Measurements from ENCODE around the gene SGSH. TPM values are rescaled to one million over a fixed set of nuclear protein-coding genes. Genes with fewer than 3 reads are reported as not detected.

Gene SGSH
- total RNA-seq, 1 donor from 2014 or later = 26.4 TPM

- DNase-seq (ENCODE audit: low read depth) = no peak
- Histone ChIP-seq H3K4me3 (ENCODE audit: low read depth, low read length) (no peak overlapping the region), H3K36me3 (ENCODE audit: control insufficient read depth, insufficient read depth, low read length) (no peaks in the 10 kb centered on the region), H3K27me3 (ENCODE audit: control insufficient read depth, insufficient read depth, low read length) (peaks cover 13% of the 10 kb centered on the region)
- no peak for TF ChIP-seq CTCF (IDR thresholded peaks at IDR 0.05; ENCODE audit: insufficient read depth, low read length, poor library complexity, severe bottlenecking)
Observed at GRCh38 chr17:80182118-80182844, 37.9 kb downstream of the SGSH start.

GRCh38 chr17:80181431-80181830, 38.7 kb downstream of the SGSH start:
- Histone ChIP-seq H3K36me3 (ENCODE audit: control insufficient read depth, insufficient read depth, low read length) (no peaks in the 10 kb centered on the region), H3K27me3 (ENCODE audit: control insufficient read depth, insufficient read depth, low read length) (peaks cover 16% of the 10 kb centered on the region), H3K4me3 (ENCODE audit: low read depth, low read length) (no peak overlapping the region)
- no peak for TF ChIP-seq CTCF (IDR thresholded peaks at IDR 0.05; ENCODE audit: insufficient read depth, low read length, poor library complexity, severe bottlenecking)
- DNase-seq (ENCODE audit: low read depth) = no peak

GRCh38 chr17:80180192-80180591, 39.9 kb downstream of the SGSH start:
- TF ChIP-seq CTCF (IDR thresholded peaks at IDR 0.05; ENCODE audit: insufficient read depth, low read length, poor library complexity, severe bottlenecking) = no peak
- no peak for DNase-seq (ENCODE audit: low read depth)
- Histone ChIP-seq H3K36me3 (ENCODE audit: control insufficient read depth, insufficient read depth, low read length) (no peaks in the 10 kb centered on the region), H3K4me3 (ENCODE audit: low read depth, low read length) (no peak overlapping the region), H3K27me3 (ENCODE audit: control insufficient read depth, insufficient read depth, low read length) (peaks cover 18% of the 10 kb centered on the region)

- no peaks in the 10 kb centered on the region for H3K36me3 ChIP-seq (ENCODE audit: control insufficient read depth, insufficient read depth, low read length)
- no peak for TF ChIP-seq CTCF (IDR thresholded peaks at IDR 0.05; ENCODE audit: insufficient read depth, low read length, poor library complexity, severe bottlenecking)
- peaks cover 10% of the 10 kb centered on the region for H3K27me3 ChIP-seq (ENCODE audit: control insufficient read depth, insufficient read depth, low read length)
- H3K4me3 ChIP-seq (ENCODE audit: low read depth, low read length) = no peak overlapping the region
- DNase-seq (ENCODE audit: low read depth) = no peak
Observed at GRCh38 chr17:80177986-80178595, 42.0 kb downstream of the SGSH start.

GRCh38 chr17:80176757-80177156, 43.4 kb downstream of the SGSH start:
- Histone ChIP-seq H3K27me3 (ENCODE audit: control insufficient read depth, insufficient read depth, low read length) (peaks cover 8% of the 10 kb centered on the region), H3K4me3 (ENCODE audit: low read depth, low read length) (no peak overlapping the region), H3K36me3 (ENCODE audit: control insufficient read depth, insufficient read depth, low read length) (no peaks in the 10 kb centered on the region)
- TF ChIP-seq CTCF (IDR thresholded peaks at IDR 0.05; ENCODE audit: insufficient read depth, low read length, poor library complexity, severe bottlenecking) = no peak
- DNase-seq (ENCODE audit: low read depth) = no peak

All from kidney epithelial cell (primary cell).